Measurements from ENCODE around the gene XRN1.

The XRN1 gene

DNA sequence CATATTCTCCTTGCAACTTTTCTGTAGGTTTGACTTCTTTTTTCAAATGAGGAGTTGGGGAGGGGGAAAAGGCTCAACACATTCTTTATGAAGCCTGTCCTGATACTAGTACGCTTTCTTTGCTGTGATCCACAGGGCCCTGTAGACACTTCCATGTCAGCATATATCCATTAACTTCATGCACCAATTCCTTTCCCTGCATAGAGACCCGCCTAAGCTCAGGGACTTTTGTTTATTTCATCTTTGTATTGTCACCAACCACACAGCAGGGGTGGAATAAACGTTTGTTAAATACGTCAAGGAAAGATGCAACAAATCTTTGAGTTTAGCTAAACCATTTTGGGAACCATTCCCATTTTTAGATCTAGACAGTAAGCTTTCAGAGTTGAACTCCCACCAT, 179.4 kb downstream of the XRN1 start:
- no peak for DNase-seq (ENCODE audit: low read depth in 2 of 2)

DNA sequence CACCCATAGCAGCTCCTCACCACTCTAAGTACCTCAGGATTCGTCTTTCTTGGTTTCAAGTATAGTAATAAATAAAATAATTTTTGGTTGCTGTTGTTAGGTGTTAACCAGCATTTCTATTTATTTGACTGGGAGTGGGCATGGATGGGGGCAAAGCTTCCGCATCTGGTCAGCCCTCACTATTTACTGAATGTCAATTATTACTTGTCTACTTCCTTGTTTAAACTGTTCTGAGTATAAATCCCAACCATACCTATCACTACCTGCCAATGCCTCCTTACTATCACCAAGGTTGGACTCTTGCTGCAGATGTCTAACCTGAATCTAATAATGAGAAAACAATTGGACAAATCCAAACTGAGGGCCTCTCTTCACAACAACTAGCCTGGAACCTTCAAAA, 180.6 kb downstream of the XRN1 start:
- no peak for DNase-seq (ENCODE audit: low read depth in 2 of 2)

DNA sequence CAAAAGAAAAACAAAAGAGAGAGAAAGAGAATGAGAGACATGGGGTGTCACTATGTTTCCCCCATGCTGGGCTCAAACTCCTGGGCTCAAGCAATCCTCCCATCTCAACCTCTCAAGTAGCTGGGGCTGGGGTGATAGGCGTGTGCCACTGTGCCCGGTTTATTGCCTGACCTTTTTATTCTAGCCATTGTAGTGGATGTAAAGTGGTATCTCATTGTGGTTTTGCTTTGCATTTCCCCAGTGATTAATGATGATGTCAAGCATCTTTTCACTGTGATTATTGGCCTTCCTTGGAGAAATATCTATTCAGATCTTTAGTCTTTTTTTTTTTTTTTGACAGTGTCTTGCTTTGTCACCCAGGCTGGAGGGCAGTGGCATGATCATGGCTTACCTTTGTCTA, 184.7 kb downstream of the XRN1 start:
- no peak for DNase-seq (ENCODE audit: low read depth in 2 of 2)

DNA sequence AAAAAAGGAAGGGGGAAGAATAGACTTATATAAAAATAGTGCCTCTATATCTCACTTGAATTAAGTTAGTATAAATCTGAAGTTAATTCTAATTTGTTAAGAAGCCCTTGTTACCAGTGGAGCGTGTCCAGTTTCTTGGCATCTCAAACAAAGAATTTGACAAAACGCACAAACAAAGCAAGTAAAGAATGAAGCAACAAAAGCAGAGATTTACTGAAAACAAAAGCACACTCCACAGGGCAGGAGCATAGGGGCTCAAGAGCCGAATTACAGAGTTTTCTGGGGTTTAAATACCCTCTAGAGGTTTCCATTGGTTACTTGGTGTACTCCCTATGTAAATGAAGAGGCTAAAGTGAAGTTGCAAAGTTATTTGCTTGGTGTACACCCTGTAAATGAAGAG, 188.5 kb downstream of the XRN1 start:
- no peak for DNase-seq (ENCODE audit: low read depth in 2 of 2)

DNA sequence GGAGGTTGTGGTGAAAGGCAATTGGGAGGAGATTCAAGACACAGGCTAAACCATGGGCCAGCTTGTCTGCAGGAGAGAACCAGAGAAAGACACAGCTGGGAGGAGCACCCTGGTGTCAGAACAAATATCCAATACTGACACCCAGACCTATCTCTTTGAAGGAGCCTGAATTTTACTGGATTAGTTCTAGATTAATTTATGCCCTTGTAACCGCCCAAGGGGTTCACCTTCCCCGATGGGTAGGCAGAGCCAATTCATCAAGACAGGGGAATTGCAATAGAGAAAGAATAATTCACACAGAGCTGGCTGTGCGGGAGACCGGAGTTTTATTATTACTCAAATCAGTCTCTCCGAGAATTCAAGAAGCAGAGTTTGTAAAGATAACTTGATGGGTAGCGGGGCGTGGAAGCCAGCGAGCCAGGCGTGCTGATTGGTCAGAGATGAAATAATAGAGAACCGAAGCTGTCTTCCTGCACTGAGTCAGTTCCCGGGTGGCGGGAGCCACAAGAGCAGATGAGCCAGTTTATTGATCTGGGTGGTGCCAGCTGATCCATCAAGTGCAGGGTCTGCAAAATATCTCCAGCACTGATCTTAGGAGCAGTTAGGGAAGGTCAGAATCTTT, 191.0 kb downstream of the XRN1 start:
- DNase-seq (ENCODE audit: low read depth in 2 of 2) = no peak

All from stimulated activated CD4-positive, alpha-beta T cell treated with anti-CD3 and anti-CD28 coated beads, Interleukin-12 subunit alpha, Interleukin-12 subunit beta, amount 100 ng/mL, for 24 hours (primary cell).